Endodermal cell (in vitro differentiated cells): ENCODE data around the gene COL8A1. TPM values are rescaled to one million over a fixed set of nuclear protein-coding genes. Genes with fewer than 3 reads are reported as not detected.
A peak's percentile ranks its signal among the peaks of the same experiment; 100 is the strongest.

ENCODE experiments used
- DNase-seq: peaks from one replicate; pipeline ENCODE4 v3.0.0-alpha.2; 2017
- H3K27ac ChIP-seq: 2 replicates; pipeline ENCODE4 v1.5.1; 2013; ENCODE audit warnings: mild to moderate bottlenecking, low read depth, low read length, moderate library complexity
- H3K27me3 ChIP-seq: 2 replicates; pipeline ENCODE4 v1.6.1; 2013; ENCODE audit warnings: mild to moderate bottlenecking, low read length, moderate library complexity; ENCODE audit not compliant: insufficient read depth, control insufficient read depth, poor library complexity, severe bottlenecking
- H3K36me3 ChIP-seq: 2 replicates; pipeline ENCODE4 v1.7.0; 2013; ENCODE audit warnings: mild to moderate bottlenecking, low read length, moderate library complexity; ENCODE audit not compliant: control insufficient read depth, insufficient read depth
- H3K4me1 ChIP-seq: one replicate; pipeline ENCODE4 v1.7.0; 2013; ENCODE audit warnings: low read length; ENCODE audit not compliant: control insufficient read depth, insufficient read depth
- H3K4me3 ChIP-seq: 2 replicates; pipeline ENCODE4 v1.5.1; 2013; ENCODE audit warnings: mild to moderate bottlenecking, low read length, moderate library complexity
- H3K9ac ChIP-seq: 2 replicates; pipeline ENCODE4 v1.6.1; 2013; ENCODE audit warnings: mild to moderate bottlenecking, low read length, moderate library complexity; ENCODE audit not compliant: poor library complexity, severe bottlenecking; ENCODE audit errors: extremely low read depth
- H3K9me3 ChIP-seq: 2 replicates; pipeline ENCODE4 v1.6.1; 2013; ENCODE audit warnings: mild to moderate bottlenecking, low read length, moderate library complexity; ENCODE audit not compliant: control insufficient read depth
- H3K27ac Mint-ChIP-seq: 2 replicates; pipeline ENCODE4 v1.8.0; 2020; ENCODE audit warnings: mixed read lengths
- H3K27me3 Mint-ChIP-seq: 2 replicates; pipeline ENCODE4 v1.8.0; 2021; ENCODE audit warnings: mild to moderate bottlenecking, mixed read lengths; ENCODE audit not compliant: insufficient read depth
- H3K36me3 Mint-ChIP-seq: 2 replicates; pipeline ENCODE4 v1.8.0; 2020; ENCODE audit warnings: low read depth, mixed read lengths
- H3K4me1 Mint-ChIP-seq: 2 replicates; pipeline ENCODE4 v1.8.0; 2020; ENCODE audit warnings: mixed read lengths
- H3K4me3 Mint-ChIP-seq: 2 replicates; pipeline ENCODE4 v1.8.0; 2020; ENCODE audit warnings: mild to moderate bottlenecking, moderate library complexity, mixed read lengths
- H3K9me3 Mint-ChIP-seq: 2 replicates; pipeline ENCODE4 v1.8.0; 2020; ENCODE audit warnings: mild to moderate bottlenecking, mixed read lengths
- WGBS, 2 experiments: methylation state at CpG; one replicate each; pipeline versions ENCODE4 v1.1.5 to v1.1.7; 2013; ENCODE audit warnings: missing lambda C conversion rate in 2 of 2, mixed read lengths in 1 of 2; ENCODE audit not compliant: insufficient coverage in 1 of 2, insufficient read length in 1 of 2; 5-methylcytosine and 5-hydroxymethylcytosine counted together
- total RNA-seq, 2 donors: library from RNA; stranded (reverse); fragmentation: NEBNext Ultra II Directional in 1 of 2; extraction: Animal tissue kit (Norgen Biotek cat#: 25700) in 1 of 2; gene quantifications; 2 replicates in 1 of 2; 3 replicates in 1 of 2; pipeline ENCODE4 v1.2.1, GENCODE V29; 2021
- TF ChIP-seq, protein P1 (sequence below): fragments of 200-600 bp; sonication (generic); conservative IDR thresholded peaks from 2 replicates; pipeline ENCODE4 v1.5.0; 2021; ENCODE audit warnings: antibody characterized with exemption, mild to moderate bottlenecking

Gene COL8A1
- total RNA-seq, 2 donors from 2014 or later = 3.5 to 3.9 TPM

- Histone ChIP-seq H3K4me3 (no peak overlapping the region), H3K4me1 (no peaks in the 10 kb centered on the region), H3K9me3 (no peaks in the 10 kb centered on the region), H3K36me3 (no peaks in the 10 kb centered on the region), H3K27me3 (no peaks in the 10 kb centered on the region), H3K27ac (no peak overlapping the region), H3K9ac (no peak overlapping the region)
- no peaks in the 10 kb centered on the region for H3K27me3 Mint-ChIP-seq
- H3K4me1 Mint-ChIP-seq = peaks cover 6% of the 10 kb centered on the region
- no peaks in the 10 kb centered on the region for H3K36me3 Mint-ChIP-seq
- H3K9me3 Mint-ChIP-seq = no peaks in the 10 kb centered on the region
- DNase-seq = no peak
- H3K4me3 Mint-ChIP-seq = no peak overlapping the region
- no peak overlapping the region for H3K27ac Mint-ChIP-seq
- TF ChIP-seq, protein P1, sequence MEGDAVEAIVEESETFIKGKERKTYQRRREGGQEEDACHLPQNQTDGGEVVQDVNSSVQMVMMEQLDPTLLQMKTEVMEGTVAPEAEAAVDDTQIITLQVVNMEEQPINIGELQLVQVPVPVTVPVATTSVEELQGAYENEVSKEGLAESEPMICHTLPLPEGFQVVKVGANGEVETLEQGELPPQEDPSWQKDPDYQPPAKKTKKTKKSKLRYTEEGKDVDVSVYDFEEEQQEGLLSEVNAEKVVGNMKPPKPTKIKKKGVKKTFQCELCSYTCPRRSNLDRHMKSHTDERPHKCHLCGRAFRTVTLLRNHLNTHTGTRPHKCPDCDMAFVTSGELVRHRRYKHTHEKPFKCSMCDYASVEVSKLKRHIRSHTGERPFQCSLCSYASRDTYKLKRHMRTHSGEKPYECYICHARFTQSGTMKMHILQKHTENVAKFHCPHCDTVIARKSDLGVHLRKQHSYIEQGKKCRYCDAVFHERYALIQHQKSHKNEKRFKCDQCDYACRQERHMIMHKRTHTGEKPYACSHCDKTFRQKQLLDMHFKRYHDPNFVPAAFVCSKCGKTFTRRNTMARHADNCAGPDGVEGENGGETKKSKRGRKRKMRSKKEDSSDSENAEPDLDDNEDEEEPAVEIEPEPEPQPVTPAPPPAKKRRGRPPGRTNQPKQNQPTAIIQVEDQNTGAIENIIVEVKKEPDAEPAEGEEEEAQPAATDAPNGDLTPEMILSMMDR = no peak
- 95 to 98% methylated on average over 5 to 7 of the region's 7 CpGs for WGBS, 2 experiments
These were observed 64.9 kb downstream of the COL8A1 start for GRCh38 chr3:99702953-99703943.

- TF ChIP-seq, protein P1 = peak; percentile 35
These were observed 66.0 kb downstream of the COL8A1 start for GRCh38 chr3:99704417-99704816.

DNA sequence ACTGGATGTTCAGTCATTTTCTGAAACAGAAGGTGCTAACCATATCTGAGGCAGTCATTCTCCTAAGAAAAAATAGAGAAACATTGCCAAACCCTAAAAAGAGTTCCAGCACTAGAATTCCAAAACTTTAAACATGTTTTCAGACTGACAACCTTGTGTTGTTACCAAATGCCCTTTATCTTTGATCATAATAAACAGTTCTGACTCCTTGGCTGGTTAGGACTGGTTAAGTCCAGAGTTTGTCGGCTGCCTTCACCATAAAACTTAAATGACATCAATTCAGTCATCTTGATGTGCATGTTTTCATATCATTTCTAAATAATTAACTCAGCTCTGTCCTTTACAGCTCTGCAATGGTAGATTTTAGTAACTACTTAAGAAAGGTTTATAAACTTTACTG lies 68.0 kb downstream of the COL8A1 start:
- H3K4me1 ChIP-seq = no peaks in the 10 kb centered on the region
- H3K27ac Mint-ChIP-seq = no peak overlapping the region
- H3K36me3 Mint-ChIP-seq = no peaks in the 10 kb centered on the region
- no peaks in the 10 kb centered on the region for H3K27me3 Mint-ChIP-seq
- WGBS, 2 experiments = 100% methylated on average over 1 of the region's 1 CpG; no CpG with 5 or more reads in 1 of the 2 experiments
- no peak overlapping the region for H3K4me3 Mint-ChIP-seq
- no peaks in the 10 kb centered on the region for H3K36me3 ChIP-seq
- no peaks in the 10 kb centered on the region for H3K9me3 Mint-ChIP-seq
- H3K9me3 ChIP-seq = no peaks in the 10 kb centered on the region
- H3K4me1 Mint-ChIP-seq = peaks cover 4% of the 10 kb centered on the region
- H3K9ac ChIP-seq = no peak overlapping the region
- no peak overlapping the region for H3K4me3 ChIP-seq
- TF ChIP-seq, protein P1 = no peak
- no peaks in the 10 kb centered on the region for H3K27me3 ChIP-seq
- no peak overlapping the region for H3K27ac ChIP-seq
- DNase-seq = no peak

More at GRCh38 chr3:99704417-99704816, 66.0 kb downstream of the COL8A1 start:
- no peaks in the 10 kb centered on the region for H3K9me3 ChIP-seq
- 44 to 71% methylated on average over 1 to 2 of the region's 2 CpGs for WGBS, 2 experiments
- H3K27ac ChIP-seq = no peak overlapping the region
- H3K4me1 Mint-ChIP-seq = peaks cover 3% of the 10 kb centered on the region
- no peak overlapping the region for H3K4me3 ChIP-seq
- no peaks in the 10 kb centered on the region for H3K27me3 Mint-ChIP-seq
- H3K9me3 Mint-ChIP-seq = no peaks in the 10 kb centered on the region
- no peaks in the 10 kb centered on the region for H3K36me3 ChIP-seq
- H3K9ac ChIP-seq = no peak overlapping the region
- H3K4me1 ChIP-seq = no peaks in the 10 kb centered on the region
- no peak overlapping the region for H3K4me3 Mint-ChIP-seq
- no peak overlapping the region for H3K27ac Mint-ChIP-seq
- no peaks in the 10 kb centered on the region for H3K27me3 ChIP-seq
- no peak for DNase-seq
- H3K36me3 Mint-ChIP-seq = no peaks in the 10 kb centered on the region
